OCI-LY7 (cell line): Measurements from ENCODE around the gene MATK. TPM values are rescaled to one million over a fixed set of nuclear protein-coding genes. Genes with fewer than 3 reads are reported as not detected.

ENCODE experiments used
- BruUV-seq: library from RNA; stranded (reverse); fragments of 400-500 nt; replicated peaks from 2 replicates; lab custom pipeline; 2021; lab: Mats Ljungman, UMichigan
- CTCF ChIA-PET: fragments of 300-600 bp; sonication (Branson Sonifier 250); formaldehyde crosslinking; loops from one replicate; lab custom pipeline; 2022; ENCODE audit warnings: antibody characterized with exemption; ENCODE audit not compliant: unreplicated experiment; lab: Charles Lee
- POLR2A ChIA-PET: fragments of 300-600 bp; sonication (Branson Sonifier 250); formaldehyde crosslinking; loops from one replicate; lab custom pipeline; 2022; ENCODE audit warnings: antibody characterized with exemption; lab: Charles Lee
- DNase-seq: peaks from one replicate; pipeline ENCODE4 v3.0.0-alpha.2; 2015; ENCODE audit warnings: low spot score
- H2AFZ ChIP-seq: fragments of 200-600 bp; sonication (generic), shearing (Covaris generic); 2 replicates; pipeline ENCODE4 v1.6.1; 2014; ENCODE audit warnings: mild to moderate bottlenecking, antibody characterized with exemption, low read length, moderate library complexity
- H3K27ac ChIP-seq: fragments of 200-600 bp; sonication (generic); 2 replicates; pipeline ENCODE4 v1.5.1; 2014; ENCODE audit warnings: mixed run types, low read depth, mild to moderate bottlenecking, moderate library complexity, low read length, inconsistent platforms; ENCODE audit not compliant: poor library complexity, severe bottlenecking
- H3K36me3 ChIP-seq: fragments of 200-600 bp; sonication (generic); 2 replicates; pipeline ENCODE4 v1.6.1; 2014; ENCODE audit warnings: mild to moderate bottlenecking, antibody characterized with exemption, low read length, moderate library complexity, mixed read lengths; ENCODE audit not compliant: insufficient read depth
- H3K4me1 ChIP-seq: fragments of 200-600 bp; sonication (generic); 2 replicates; pipeline ENCODE4 v1.5.1; 2014; ENCODE audit warnings: mild to moderate bottlenecking, low read length; ENCODE audit not compliant: insufficient read depth, poor library complexity, severe bottlenecking
- H3K4me2 ChIP-seq: fragments of 200-600 bp; sonication (generic); 2 replicates; pipeline ENCODE4 v1.6.1; 2014; ENCODE audit warnings: mild to moderate bottlenecking, low read length
- H3K4me3 ChIP-seq: fragments of 200-600 bp; sonication (generic); 2 replicates; pipeline ENCODE4 v1.5.1; 2014; ENCODE audit warnings: mild to moderate bottlenecking, low read depth, low read length; ENCODE audit not compliant: poor library complexity, severe bottlenecking
- H3K79me2 ChIP-seq: fragments of 200-600 bp; sonication (generic); 2 replicates; pipeline ENCODE4 v1.6.1; 2016; ENCODE audit warnings: low read depth, mild to moderate bottlenecking, low read length, moderate library complexity, mixed read lengths; ENCODE audit not compliant: insufficient read depth
- H3K9me2 ChIP-seq: fragments of 200-600 bp; sonication (generic); 2 replicates; pipeline ENCODE4 v1.6.1; 2016; ENCODE audit warnings: mild to moderate bottlenecking, low read length, mixed read lengths; ENCODE audit not compliant: insufficient read depth
- H3K9me3 ChIP-seq: fragments of 200-600 bp; sonication (generic); 2 replicates; pipeline ENCODE4 v1.6.1; 2014; ENCODE audit warnings: mild to moderate bottlenecking, mixed run types, low read length, mixed read lengths
- H4K20me1 ChIP-seq: fragments of 200-600 bp; sonication (generic); 2 replicates; pipeline ENCODE4 v1.6.1; 2014; ENCODE audit warnings: mild to moderate bottlenecking, antibody characterized with exemption, low read length, moderate library complexity, mixed read lengths; ENCODE audit not compliant: insufficient read depth
- CTCF ChIP-seq: fragments of 200-600 bp; sonication (generic); conservative IDR thresholded peaks from 2 replicates; pipeline ENCODE4 v1.5.1; 2014; ENCODE audit warnings: mild to moderate bottlenecking, antibody characterized with exemption, low read length, moderate library complexity, mixed read lengths
- EZH2phosphoT487 ChIP-seq: fragments of 200-600 bp; sonication (generic); IDR thresholded peaks from 2 replicates; pipeline ENCODE4 v1.6.1; 2018; ENCODE audit warnings: low read depth, borderline replicate concordance, mild to moderate bottlenecking, mixed run types, antibody characterized with exemption, low read length, moderate library complexity, mixed read lengths
- intact Hi-C: fragments of 100-400 bp; cut with micrococcal nuclease; formaldehyde crosslinking; loops from one replicate; pipeline ENCODE4 v1.10.0; 2022; ENCODE audit not compliant: unreplicated experiment
- total RNA-seq, 2 experiments: library from RNA; depleted of rRNA in 1 of 2; stranded (reverse); fragments of >200 nt in 1 of 2; shearing (Covaris generic) in 1 of 2; gene quantifications; 2 replicates each; pipeline ENCODE4 v1.2.3, GENCODE V29; 2014 to 2022

Gene MATK
- total RNA-seq, 2 experiments from 2014 or later: not detected

GRCh38 chr19:3819989-3820388 is 33.8 kb upstream of the MATK start:
- TF ChIP-seq EZH2phosphoT487: no peak
- TF ChIP-seq CTCF: no peak

GRCh38 chr19:3818918-3819317 is 32.7 kb upstream of the MATK start:
- Histone ChIP-seq H3K79me2 (no peaks in the 10 kb centered on the region), H3K4me1 (no peaks in the 10 kb centered on the region), H3K4me3 (no peak overlapping the region), H3K4me2 (no peak overlapping the region), H3K36me3 (no peaks in the 10 kb centered on the region), H2AFZ (no peak overlapping the region), H3K9me2 (no peaks in the 10 kb centered on the region), H4K20me1 (no peaks in the 10 kb centered on the region), H3K9me3 (no peaks in the 10 kb centered on the region), H3K27ac (no peak overlapping the region)
- POLR2A ChIA-PET: no interaction called here
- CTCF ChIA-PET: no interaction called here
- BruUV-seq: no TSS peak
- no peak for DNase-seq
- intact Hi-C loops: no loop called here
- no peak for TF ChIP-seq CTCF
- no peak for TF ChIP-seq EZH2phosphoT487

More at GRCh38 chr19:3819989-3820388, 33.8 kb upstream of the MATK start:
- no peaks in the 10 kb centered on the region for H3K79me2 ChIP-seq
- CTCF ChIA-PET: no interaction called here
- H3K9me3 ChIP-seq: no peaks in the 10 kb centered on the region
- H3K4me2 ChIP-seq: no peak overlapping the region
- no peaks in the 10 kb centered on the region for H4K20me1 ChIP-seq
- no peaks in the 10 kb centered on the region for H3K36me3 ChIP-seq
- H3K4me3 ChIP-seq: no peak overlapping the region
- intact Hi-C loops: no loop called here
- no TSS peak for BruUV-seq
- no peak overlapping the region for H2AFZ ChIP-seq
- H3K27ac ChIP-seq: no peak overlapping the region
- no peaks in the 10 kb centered on the region for H3K4me1 ChIP-seq
- POLR2A ChIA-PET: no interaction called here
- DNase-seq: no peak
- no peaks in the 10 kb centered on the region for H3K9me2 ChIP-seq

- Histone ChIP-seq H3K4me3 (no peak overlapping the region), H3K27ac (no peak overlapping the region), H3K9me2 (no peaks in the 10 kb centered on the region), H3K4me1 (no peaks in the 10 kb centered on the region), H3K9me3 (no peaks in the 10 kb centered on the region), H3K4me2 (no peak overlapping the region), H3K79me2 (no peaks in the 10 kb centered on the region), H3K36me3 (no peaks in the 10 kb centered on the region), H2AFZ (no peak overlapping the region), H4K20me1 (no peaks in the 10 kb centered on the region)
- no TSS peak for BruUV-seq
- ChIA-PET POLR2A (no interaction called here), CTCF (no interaction called here)
- TF ChIP-seq CTCF (no peak), EZH2phosphoT487 (no peak)
- intact Hi-C loops: no loop called here
- no peak for DNase-seq
These were observed 32.3 kb upstream of the MATK start for GRCh38 chr19:3818466-3818865.
